Measurements from ENCODE around the gene TRAF2. TPM values are rescaled to one million over a fixed set of nuclear protein-coding genes. Genes with fewer than 3 reads are reported as not detected.
A peak's percentile ranks its signal among the peaks of the same experiment; 100 is the strongest.

TRAF2 gene
- polyA plus RNA-seq, 2 of the 4 experiments (the other 2 are of a cell fraction) = 23.8 to 39.5 TPM

GRCh38 chr9:136849038-136849959, 37.0 kb upstream of the TRAF2 start, which contains the start of gene PHPT1 (continued):
- TF ChIP-seq CTCF (IDR thresholded peaks at IDR 0.05) = no peak
- TF ChIP-seq TP53 (CRISPR knock-in tag; IDR thresholded peaks at IDR 0.05) = no peak
- peak; percentile 52 for TF ChIP-seq CHD2 (IDR thresholded peaks at IDR 0.05; ENCODE audit: low read length, partially characterized antibody)
- TF ChIP-seq HOXB13 (CRISPR knock-in tag; IDR thresholded peaks at IDR 0.05; ENCODE audit: low read depth) = no peak
- peak; percentile 61 to 88; a peak in 3 of 4 replicates for TF ChIP-seq CEBPB (IDR thresholded peaks at IDR 0.05)
- TF ChIP-seq USF2 (IDR thresholded peaks at IDR 0.05) = peak; percentile 80
- no peak for TF ChIP-seq REST (IDR thresholded peaks at IDR 0.05)
- no peak for TF ChIP-seq KDM1A (IDR thresholded peaks at IDR 0.05; ENCODE audit: low read depth)
- no peak for TF ChIP-seq CHD4 (IDR thresholded peaks at IDR 0.05; ENCODE audit: borderline replicate concordance)
- TF ChIP-seq MYC (IDR thresholded peaks at IDR 0.05; ENCODE audit: borderline replicate concordance, low read length) = no peak; the same call in 1 of the 2 replicates
- TF ChIP-seq ZC3H11A (IDR thresholded peaks at IDR 0.05) = no peak
- TF ChIP-seq PHF8 (IDR thresholded peaks at IDR 0.05; ENCODE audit: borderline replicate concordance, low read depth) = no peak
- TF ChIP-seq NFE2L2 (conservative IDR thresholded peaks at IDR 0.05; ENCODE audit: low read length) = no peak
- TF ChIP-seq CBX2 (IDR thresholded peaks at IDR 0.05; ENCODE audit: borderline replicate concordance, low read depth) = no peak
- no peak for TF ChIP-seq SMC3 (IDR thresholded peaks at IDR 0.05)
- no peak for TF ChIP-seq EHF (CRISPR knock-in tag; IDR thresholded peaks at IDR 0.05)
- no peak for TF ChIP-seq ZFP36 (IDR thresholded peaks at IDR 0.05; ENCODE audit: borderline replicate concordance, partially characterized antibody)
- no peak for TF ChIP-seq KDM5A (IDR thresholded peaks at IDR 0.05)
- TF ChIP-seq ZSCAN20 (CRISPR knock-in tag; IDR thresholded peaks at IDR 0.05) = no peak
- peak; percentile 35; the same call in 1 of the 2 replicates for TF ChIP-seq RFX5 (IDR thresholded peaks at IDR 0.05)
- no peak for TF ChIP-seq JUNB (IDR thresholded peaks at IDR 0.05)
- no peak for TF ChIP-seq HEYL (CRISPR knock-in tag; IDR thresholded peaks at IDR 0.05)
- TF ChIP-seq NR3C1 (IDR thresholded peaks at IDR 0.05) = no peak
- TF ChIP-seq RAD21 (conservative IDR thresholded peaks at IDR 0.05 in 1 of 2, IDR thresholded peaks at IDR 0.05 in 1 of 2) = 0 out of 5 replicates have a peak, but pooled peaks of 1 of the 2 experiments have one; percentile 17
- no peak for TF ChIP-seq FOSB (CRISPR knock-in tag; IDR thresholded peaks at IDR 0.05)
- 0 out of 2 replicates have a peak, but pooled peaks have one; percentile 24 for TF ChIP-seq GATA3 (IDR thresholded peaks at IDR 0.05; ENCODE audit: borderline replicate concordance)
- no peak for TF ChIP-seq HOXB5 (CRISPR knock-in tag; IDR thresholded peaks at IDR 0.05)
- no peak for TF ChIP-seq HDAC2 (IDR thresholded peaks at IDR 0.05)
- peak; percentile 84 for TF ChIP-seq PBX3 (IDR thresholded peaks at IDR 0.05)
- TF ChIP-seq CBX8 (IDR thresholded peaks at IDR 0.05) = no peak
- no peak for TF ChIP-seq RCOR1 (IDR thresholded peaks at IDR 0.05; ENCODE audit: low read depth, low read length)
